K562 (cell line): Measurements from ENCODE around the gene FBXO9. TPM values are rescaled to one million over a fixed set of nuclear protein-coding genes. Genes with fewer than 3 reads are reported as not detected.

ENCODE experiments used
- ATAC-seq: fragments of 200-7000 bp; cut with Tn5 transposase; 3 replicates; pipeline ENCODE4 v1.9.1; 2020; ENCODE audit warnings: moderate library complexity
- BruUV-seq: library from RNA; stranded (reverse); fragments of 400-500 nt; replicated peaks from 2 replicates; lab custom pipeline; 2021; lab: Mats Ljungman, UMichigan
- CTCF ChIA-PET: fragments of 300-600 bp; formaldehyde crosslinking; extraction: SDS; loops from one replicate; lab custom pipeline; 2021; ENCODE audit warnings: low intra/inter-chr PET ratio; lab: Yijun Ruan, JAX
- POLR2A ChIA-PET: fragments of 300-600, 350-650 bp; sonication (Branson Sonifier 250); formaldehyde crosslinking; extraction: SDS; loops from one replicate; lab custom pipeline; 2021; ENCODE audit warnings: antibody characterized with exemption, inconsistent platforms; lab: Yijun Ruan, JAX
- DNase-seq, 4 experiments: peaks; one replicate each; pipeline versions ENCODE4 v3.0.0 to v3.0.0-alpha.2; 2011 to 2018; ENCODE audit warnings: low spot score in 3 of 4, mixed read lengths in 3 of 4; ENCODE audit errors: extremely low read depth in 1 of 4
- FAIRE-seq: peaks from 2 replicates; lab custom pipeline; 2011; peaks lifted over from hg19 to GRCh38; lab: Jason Lieb, UNC
- H2AFZ ChIP-seq: 2 replicates; pipeline ENCODE4 v1.6.0; 2011; ENCODE audit warnings: low read depth, low read length, control low read depth, inconsistent platforms
- H3K27ac ChIP-seq: fragments of 200-600 bp; 3 replicates; pipeline ENCODE4 v1.8.0; 2011; ENCODE audit warnings: low read depth, mild to moderate bottlenecking, control low read depth, inconsistent platforms, low read length, moderate library complexity, mixed read lengths; ENCODE audit errors: extremely low read depth
- H3K27me3 ChIP-seq, 2 experiments: fragments of 300-600 bp in 1 of 2; 2 replicates in 1 of 2; 3 replicates in 1 of 2; pipeline versions ENCODE4 v1.6.0 to v1.8.0; 2011; ENCODE audit warnings: inconsistent platforms in 2 of 2, low read length in 2 of 2, mild to moderate bottlenecking in 1 of 2, mixed read lengths in 1 of 2, moderate library complexity in 1 of 2; ENCODE audit not compliant: control insufficient read depth in 2 of 2, insufficient read depth in 2 of 2
- H3K36me3 ChIP-seq: fragments of 300-600 bp; 3 replicates; pipeline ENCODE4 v1.8.0; 2011; ENCODE audit warnings: mild to moderate bottlenecking, low read length, inconsistent platforms; ENCODE audit not compliant: control insufficient read depth, insufficient read depth
- H3K4me1 ChIP-seq, 2 experiments: fragments of 200-600 bp in 1 of 2; replicated peaks in 1 of 2; 2 replicates in 1 of 2; 3 replicates in 1 of 2; pipeline versions ENCODE4 v1.5.1 to v1.8.0; 2011; ENCODE audit warnings: inconsistent platforms in 2 of 2, low read length in 2 of 2, mild to moderate bottlenecking in 1 of 2, mixed read lengths in 1 of 2, moderate library complexity in 1 of 2; ENCODE audit not compliant: control insufficient read depth in 2 of 2, insufficient read depth in 2 of 2
- H3K4me2 ChIP-seq: 2 replicates; pipeline ENCODE4 v1.6.1; 2011; ENCODE audit warnings: low read length, control low read depth, inconsistent platforms, mixed read lengths; ENCODE audit not compliant: insufficient read depth
- H3K4me3 ChIP-seq: fragments of 200-600 bp; sonication (generic), shearing (Covaris generic); 2 replicates; pipeline ENCODE4 v1.5.1; 2016; ENCODE audit warnings: control low read depth, inconsistent platforms
- H3K79me2 ChIP-seq: fragments of 200-600 bp; 3 replicates; pipeline ENCODE4 v1.8.0; 2011; ENCODE audit warnings: low read length, inconsistent platforms; ENCODE audit not compliant: control insufficient read depth, insufficient read depth
- H3K9ac ChIP-seq, 2 experiments: 2 replicates each; pipeline versions ENCODE4 v1.6.0 to v1.6.1; 2011; ENCODE audit warnings: low read depth in 2 of 2, low read length in 2 of 2, control low read depth in 1 of 2, inconsistent platforms in 1 of 2, mild to moderate bottlenecking in 1 of 2, mixed read lengths in 1 of 2; ENCODE audit not compliant: insufficient read depth in 1 of 2
- H3K9me1 ChIP-seq: one replicate; pipeline ENCODE4 v1.6.0; 2011; ENCODE audit warnings: inconsistent platforms, mild to moderate bottlenecking, low read length, moderate library complexity; ENCODE audit not compliant: control insufficient read depth, insufficient read depth
- H3K9me3 ChIP-seq: replicated peaks from 2 replicates; pipeline ENCODE4 v1.5.1; 2011; ENCODE audit warnings: low read depth, low read length, inconsistent platforms; ENCODE audit not compliant: control insufficient read depth, insufficient read depth
- H4K20me1 ChIP-seq: replicated peaks from 2 replicates; pipeline ENCODE4 v1.6.1; 2011; ENCODE audit warnings: low read length, inconsistent platforms, mixed read lengths; ENCODE audit not compliant: control insufficient read depth, insufficient read depth
- CBX2 ChIP-seq: fragments of 200-600 bp; sonication (generic); IDR thresholded peaks from one replicate; pipeline ENCODE4 v1.6.1; 2012; ENCODE audit warnings: mild to moderate bottlenecking, low read length, inconsistent platforms; ENCODE audit not compliant: insufficient read depth, poor library complexity, severe bottlenecking
- CBX8 ChIP-seq: fragments of 200-600 bp; sonication (generic); IDR thresholded peaks from 2 replicates; pipeline ENCODE4 v1.6.1; 2012; ENCODE audit warnings: borderline replicate concordance, mixed run types, low read depth, mild to moderate bottlenecking, moderate library complexity, mixed read lengths, low read length, control low read depth, inconsistent platforms; ENCODE audit not compliant: poor library complexity, severe bottlenecking; ENCODE audit errors: extremely low read depth
- NR2C1 ChIP-seq, 2 experiments: fragments of 450-650 bp; IDR thresholded peaks; 2 replicates each; pipeline ENCODE4 v1.6.1; 2017; ENCODE audit warnings: mild to moderate bottlenecking in 2 of 2, antibody characterized with exemption in 1 of 2, inconsistent platforms in 1 of 2, missing compliant biosample characterization in 1 of 2, missing genetic modification characterization in 1 of 2
- OTX1 ChIP-seq: fragments of 450-650 bp; formaldehyde crosslinking; IDR thresholded peaks from 2 replicates; pipeline ENCODE4 v1.4.0; 2022; ENCODE audit warnings: mild to moderate bottlenecking
- PCBP2 ChIP-seq: fragments of 200-400 bp; formaldehyde crosslinking; IDR thresholded peaks from 2 replicates; pipeline ENCODE4 v1.6.1; 2018; ENCODE audit warnings: low read length, low read depth, mild to moderate bottlenecking, moderate library complexity; ENCODE audit not compliant: poor library complexity, severe bottlenecking
- PPARD ChIP-seq: fragments of 250-450 bp; sonication (Bioruptor Pico); IDR thresholded peaks from 2 replicates; pipeline ENCODE4 v1.8.0; 2022; ENCODE audit warnings: inconsistent platforms, mild to moderate bottlenecking, moderate library complexity
- RFX7 ChIP-seq: fragments of 250-450 bp; sonication (Bioruptor Pico); IDR thresholded peaks from 2 replicates; pipeline ENCODE4 v1.5.1; 2021; ENCODE audit warnings: mild to moderate bottlenecking
- SAFB2 ChIP-seq: fragments of 200-400 bp; formaldehyde crosslinking; IDR thresholded peaks from 2 replicates; pipeline ENCODE4 v1.6.1; 2018; ENCODE audit warnings: borderline replicate concordance, low read length, low read depth, moderate library complexity; ENCODE audit not compliant: severe bottlenecking
- SMAD1 ChIP-seq: fragments of 150-350 bp; IDR thresholded peaks from 2 replicates; pipeline ENCODE4 v1.6.1; 2014; ENCODE audit warnings: low read length, low read depth; ENCODE audit not compliant: partially characterized antibody
- TAF9B ChIP-seq: fragments of 450-650 bp; IDR thresholded peaks from 2 replicates; pipeline ENCODE4 v1.6.1; 2018; ENCODE audit warnings: mild to moderate bottlenecking; ENCODE audit not compliant: partially characterized antibody
- ZBTB1 ChIP-seq: sonication (generic); formaldehyde crosslinking; IDR thresholded peaks from 2 replicates; pipeline ENCODE4 v1.8.1; 2023; ENCODE audit warnings: missing genetic modification reagents, low read depth, mild to moderate bottlenecking, borderline replicate concordance
- ZNF316 ChIP-seq: fragments of 450-650 bp; IDR thresholded peaks from 2 replicates; pipeline ENCODE4 v1.6.1; 2016
- WGBS: fragments of 100-300 bp; shearing (Covaris generic); methylation state at CpG from one replicate; pipeline ENCODE4 v1.1.6; 2016; ENCODE audit warnings: low coverage, mixed read lengths; ENCODE audit not compliant: insufficient coverage; ENCODE audit errors: missing lambda C conversion rate; 5-methylcytosine and 5-hydroxymethylcytosine counted together
- in situ Hi-C: fragments of 300-500 bp; cut with MboI; formaldehyde crosslinking; loops from 4 replicates; pipeline ENCODE4 v1.15.0; 2018; ENCODE audit warnings: inconsistent platforms, mixed read lengths
- intact Hi-C: fragments of 100-400 bp; cut with micrococcal nuclease; formaldehyde crosslinking; loops from 2 replicates; pipeline ENCODE4 v1.14.2; 2022
- polyA plus RNA-seq, 8 experiments: library from polyadenylated mRNA; depleted of rRNA in 4 of 8; stranded (reverse) in 5 of 8; unstranded in 3 of 8; fragments of >200 nt; fragmentation: Nextera tagmentation in 2 of 8; fragmentation: Illumina TruSeq in 1 of 8; extraction: Ambion mirVana in 2 of 8; extraction: Trizol in 1 of 8; gene quantifications; 2 replicates each; pipeline versions ENCODE4 v1.2.1 to v1.2.3, GENCODE V29; 2011 to 2014; ENCODE audit warnings: inconsistent platforms in 1 of 8, missing spikeins in 1 of 8
- total RNA-seq, 7 experiments: library from RNA; depleted of rRNA in 6 of 7; stranded (reverse); fragments of >200 nt in 6 of 7; fragmentation: Illumina TruSeq in 2 of 7; extraction: Trizol in 2 of 7; gene quantifications; 2 replicates each; pipeline versions ENCODE4 v1.2.1 to v1.2.3, GENCODE V29; 2011 to 2021; ENCODE audit warnings: low replicate concordance in 1 of 7
- TF ChIP-seq, protein P1 (sequence below): fragments of 200-400 bp; formaldehyde crosslinking; IDR thresholded peaks from 2 replicates; pipeline ENCODE4 v1.6.1; 2017; ENCODE audit warnings: mild to moderate bottlenecking, low read depth, low read length, moderate library complexity
- TF ChIP-seq, protein P2 (sequence below), 2 experiments: fragments of 450-650 bp in 1 of 2; sonication (generic) in 1 of 2; formaldehyde crosslinking in 1 of 2; IDR thresholded peaks in 1 of 2; conservative IDR thresholded peaks in 1 of 2; 2 replicates each; pipeline versions ENCODE4 v1.6.1 to v1.8.1; 2016 to 2023; ENCODE audit warnings: mild to moderate bottlenecking in 2 of 2, moderate library complexity in 2 of 2, inconsistent platforms in 1 of 2, missing genetic modification reagents in 1 of 2
- TF ChIP-seq, protein P3 (sequence below): fragments of 250-450 bp; sonication (Bioruptor Pico); IDR thresholded peaks from 2 replicates; pipeline ENCODE4 v1.6.1; 2021; ENCODE audit warnings: mild to moderate bottlenecking
- TF ChIP-seq, protein P4 (sequence below): fragments of 450-650 bp; formaldehyde crosslinking; conservative IDR thresholded peaks from 2 replicates; pipeline ENCODE4 v1.4.0; 2022; ENCODE audit warnings: mild to moderate bottlenecking, missing genetic modification characterization

The FBXO9 gene
- total and polyA plus RNA-seq, 9 of the 15 experiments (the other 6 are each of a cell fraction or from before 2014, with no cell fraction given) = 10.1 to 85.3 (median 51.4) TPM

DNA sequence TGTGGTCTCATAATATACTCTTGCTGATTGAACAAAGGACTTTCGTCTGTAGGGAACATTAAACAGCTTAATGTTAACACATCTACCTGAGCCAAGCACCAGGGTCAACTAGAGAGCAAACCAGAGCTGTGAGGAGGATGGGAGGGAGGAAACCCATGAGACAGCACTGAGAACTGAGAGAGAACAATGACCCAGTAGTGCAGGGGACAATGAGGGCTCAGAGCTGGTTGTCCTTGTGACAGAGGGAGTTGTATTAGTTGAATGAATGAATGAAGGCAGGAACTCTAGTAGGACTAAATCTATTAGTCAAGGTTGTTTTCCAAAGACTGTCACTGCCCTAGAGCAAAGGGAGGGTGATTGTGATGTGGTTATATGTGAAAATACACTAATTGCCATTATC is 41.9 kb upstream of the FBXO9 start:
- Histone ChIP-seq H3K27ac (no peak overlapping the region), H3K9ac (no peak overlapping the region), H3K4me3 (no peak overlapping the region), H2AFZ (no peak overlapping the region), H3K36me3 (no peaks in the 10 kb centered on the region), H4K20me1 (no peaks in the 10 kb centered on the region), H3K9me1 (no peaks in the 10 kb centered on the region), H3K4me1 (peaks cover 0 to 7% of the 10 kb centered on the region in 2 experiments; a peak in 1 of 5 replicates), H3K9me3 (no peaks in the 10 kb centered on the region), H3K4me2 (no peak overlapping the region), H3K27me3 (no peaks in the 10 kb centered on the region), H3K79me2 (no peaks in the 10 kb centered on the region)
- FAIRE-seq (no peak), DNase-seq (no peak), ATAC-seq (no peak)
- no TSS peak for BruUV-seq
- ChIA-PET POLR2A (interaction anchor here (1.0 kb wide), 1 partner anchor 10 kb away, joined by 4 read pairs; no protein-coding TSS in a partner anchor), CTCF (no interaction called here)
- in situ Hi-C loops = no loop called here
- intact Hi-C loops = no loop called here
- 12% methylated on average over 1 of the region's 1 CpG for WGBS
- no peak for TF ChIP-seq CBX2
- TF ChIP-seq PPARD (CRISPR knock-in tag) = no peak
- no peak for TF ChIP-seq CBX8
- TF ChIP-seq NR2C1 (IDR thresholded peaks at IDR 0.05) = no peak
- no peak for TF ChIP-seq NR2C1 (tag; IDR thresholded peaks at IDR 0.05)
- TF ChIP-seq OTX1 (CRISPR knock-in tag) = no peak
- TF ChIP-seq SAFB2 = no peak
- no peak for TF ChIP-seq RFX7 (CRISPR knock-in tag)
- TF ChIP-seq, protein P1, sequence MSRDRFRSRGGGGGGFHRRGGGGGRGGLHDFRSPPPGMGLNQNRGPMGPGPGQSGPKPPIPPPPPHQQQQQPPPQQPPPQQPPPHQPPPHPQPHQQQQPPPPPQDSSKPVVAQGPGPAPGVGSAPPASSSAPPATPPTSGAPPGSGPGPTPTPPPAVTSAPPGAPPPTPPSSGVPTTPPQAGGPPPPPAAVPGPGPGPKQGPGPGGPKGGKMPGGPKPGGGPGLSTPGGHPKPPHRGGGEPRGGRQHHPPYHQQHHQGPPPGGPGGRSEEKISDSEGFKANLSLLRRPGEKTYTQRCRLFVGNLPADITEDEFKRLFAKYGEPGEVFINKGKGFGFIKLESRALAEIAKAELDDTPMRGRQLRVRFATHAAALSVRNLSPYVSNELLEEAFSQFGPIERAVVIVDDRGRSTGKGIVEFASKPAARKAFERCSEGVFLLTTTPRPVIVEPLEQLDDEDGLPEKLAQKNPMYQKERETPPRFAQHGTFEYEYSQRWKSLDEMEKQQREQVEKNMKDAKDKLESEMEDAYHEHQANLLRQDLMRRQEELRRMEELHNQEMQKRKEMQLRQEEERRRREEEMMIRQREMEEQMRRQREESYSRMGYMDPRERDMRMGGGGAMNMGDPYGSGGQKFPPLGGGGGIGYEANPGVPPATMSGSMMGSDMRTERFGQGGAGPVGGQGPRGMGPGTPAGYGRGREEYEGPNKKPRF = no peak
- TF ChIP-seq, protein P2, sequence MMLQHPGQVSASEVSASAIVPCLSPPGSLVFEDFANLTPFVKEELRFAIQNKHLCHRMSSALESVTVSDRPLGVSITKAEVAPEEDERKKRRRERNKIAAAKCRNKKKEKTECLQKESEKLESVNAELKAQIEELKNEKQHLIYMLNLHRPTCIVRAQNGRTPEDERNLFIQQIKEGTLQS (IDR thresholded peaks at IDR 0.05) = no peak
- TF ChIP-seq, protein P2 (CRISPR knock-in tag; conservative IDR thresholded peaks at IDR 0.05) = no peak
- TF ChIP-seq TAF9B = no peak
- TF ChIP-seq ZBTB1 = no peak
- no peak for TF ChIP-seq ZNF316
- TF ChIP-seq, protein P3, sequence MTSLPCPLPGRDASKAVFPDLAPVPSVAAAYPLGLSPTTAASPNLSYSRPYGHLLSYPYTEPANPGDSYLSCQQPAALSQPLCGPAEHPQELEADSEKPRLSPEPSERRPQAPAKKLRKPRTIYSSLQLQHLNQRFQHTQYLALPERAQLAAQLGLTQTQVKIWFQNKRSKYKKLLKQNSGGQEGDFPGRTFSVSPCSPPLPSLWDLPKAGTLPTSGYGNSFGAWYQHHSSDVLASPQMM (CRISPR knock-in tag) = no peak
- no peak for TF ChIP-seq PCBP2
- TF ChIP-seq SMAD1 = no peak
- TF ChIP-seq, protein P4, sequence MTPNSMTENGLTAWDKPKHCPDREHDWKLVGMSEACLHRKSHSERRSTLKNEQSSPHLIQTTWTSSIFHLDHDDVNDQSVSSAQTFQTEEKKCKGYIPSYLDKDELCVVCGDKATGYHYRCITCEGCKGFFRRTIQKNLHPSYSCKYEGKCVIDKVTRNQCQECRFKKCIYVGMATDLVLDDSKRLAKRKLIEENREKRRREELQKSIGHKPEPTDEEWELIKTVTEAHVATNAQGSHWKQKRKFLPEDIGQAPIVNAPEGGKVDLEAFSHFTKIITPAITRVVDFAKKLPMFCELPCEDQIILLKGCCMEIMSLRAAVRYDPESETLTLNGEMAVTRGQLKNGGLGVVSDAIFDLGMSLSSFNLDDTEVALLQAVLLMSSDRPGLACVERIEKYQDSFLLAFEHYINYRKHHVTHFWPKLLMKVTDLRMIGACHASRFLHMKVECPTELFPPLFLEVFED (CRISPR knock-in tag) = no peak
